Measurements from ENCODE around the gene WEE2. TPM values are rescaled to one million over a fixed set of nuclear protein-coding genes. Genes with fewer than 3 reads are reported as not detected.

WEE2 gene
- total and polyA plus RNA-seq, 8 donors = 0.02 to 0.19 (median 0.12) TPM; not detected in 5

DNA sequence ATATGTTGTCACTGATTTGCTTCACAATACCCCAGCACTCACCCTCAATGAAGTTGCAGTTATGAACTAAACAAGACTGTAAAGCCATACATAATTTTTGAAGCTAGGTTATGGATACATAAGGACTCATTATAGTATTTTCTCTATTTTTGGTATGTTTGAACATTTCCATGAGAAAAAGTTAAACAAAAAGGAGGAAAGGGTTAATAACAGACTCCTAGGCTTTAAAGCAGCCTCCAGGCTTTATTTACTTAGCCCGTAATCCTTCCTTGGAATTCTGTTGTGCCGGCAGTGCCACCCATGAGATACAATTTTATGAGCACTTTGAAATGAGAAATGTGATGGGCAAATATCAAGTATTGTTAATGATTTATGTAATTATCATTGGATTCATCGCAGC is 4.0 kb upstream of the WEE2 start:
- Histone ChIP-seq H3K4me1 (peaks cover 7 to 10% (median 7%) of the 10 kb centered on the region in 3 donors), H3K4me3 (no peak overlapping the region), H3K9me3 (no peaks in the 10 kb centered on the region), H3K36me3 (no peaks in the 10 kb centered on the region), H3K27ac (no peak overlapping the region), H3K27me3 (no peaks in the 10 kb centered on the region)
- WGBS, 2 donors = 26 to 28% methylated on average over 3 of the region's 3 CpGs
- FAIRE-seq = no peak
- TF ChIP-seq, protein P1, sequence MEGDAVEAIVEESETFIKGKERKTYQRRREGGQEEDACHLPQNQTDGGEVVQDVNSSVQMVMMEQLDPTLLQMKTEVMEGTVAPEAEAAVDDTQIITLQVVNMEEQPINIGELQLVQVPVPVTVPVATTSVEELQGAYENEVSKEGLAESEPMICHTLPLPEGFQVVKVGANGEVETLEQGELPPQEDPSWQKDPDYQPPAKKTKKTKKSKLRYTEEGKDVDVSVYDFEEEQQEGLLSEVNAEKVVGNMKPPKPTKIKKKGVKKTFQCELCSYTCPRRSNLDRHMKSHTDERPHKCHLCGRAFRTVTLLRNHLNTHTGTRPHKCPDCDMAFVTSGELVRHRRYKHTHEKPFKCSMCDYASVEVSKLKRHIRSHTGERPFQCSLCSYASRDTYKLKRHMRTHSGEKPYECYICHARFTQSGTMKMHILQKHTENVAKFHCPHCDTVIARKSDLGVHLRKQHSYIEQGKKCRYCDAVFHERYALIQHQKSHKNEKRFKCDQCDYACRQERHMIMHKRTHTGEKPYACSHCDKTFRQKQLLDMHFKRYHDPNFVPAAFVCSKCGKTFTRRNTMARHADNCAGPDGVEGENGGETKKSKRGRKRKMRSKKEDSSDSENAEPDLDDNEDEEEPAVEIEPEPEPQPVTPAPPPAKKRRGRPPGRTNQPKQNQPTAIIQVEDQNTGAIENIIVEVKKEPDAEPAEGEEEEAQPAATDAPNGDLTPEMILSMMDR (IDR thresholded peaks at IDR 0.05) = no peak
- no peak for DNase-seq
- ATAC-seq = no peak
- intact Hi-C loops (cut with DNase I) = no loop called here

DNA sequence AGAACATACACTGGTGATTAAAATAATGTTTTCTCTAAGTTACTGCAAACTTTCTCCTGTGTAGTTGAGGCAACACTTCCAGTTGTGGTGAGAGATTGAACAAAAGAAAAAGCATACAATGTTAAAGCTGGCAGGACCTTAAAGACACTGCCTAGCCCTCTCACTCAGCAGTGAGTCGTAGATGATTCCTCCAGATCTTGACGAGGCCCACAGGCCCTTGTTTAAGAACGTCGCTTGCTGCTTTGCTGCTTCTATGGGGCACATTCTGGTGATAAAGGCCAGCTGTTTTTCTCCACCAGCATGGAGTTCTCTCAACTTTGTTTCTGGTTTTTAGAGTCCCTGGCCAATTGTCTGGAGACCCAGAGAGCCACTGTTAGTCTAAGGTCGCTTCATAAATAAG is 3.4 kb upstream of the WEE2 start:
- H3K36me3 ChIP-seq = no peaks in the 10 kb centered on the region
- DNase-seq (no peak), ATAC-seq (no peak), FAIRE-seq (no peak)
- no peak overlapping the region for H3K4me3 ChIP-seq
- H3K27me3 ChIP-seq = no peaks in the 10 kb centered on the region
- no peaks in the 10 kb centered on the region for H3K9me3 ChIP-seq
- intact Hi-C loops (cut with DNase I) = no loop called here
- TF ChIP-seq, protein P1 (IDR thresholded peaks at IDR 0.05) = no peak
- H3K4me1 ChIP-seq = peaks cover 7 to 10% (median 7%) of the 10 kb centered on the region in 3 donors
- 90 to 95% methylated on average over 5 of the region's 5 CpGs for WGBS, 2 donors
- H3K27ac ChIP-seq = no peak overlapping the region

DNA sequence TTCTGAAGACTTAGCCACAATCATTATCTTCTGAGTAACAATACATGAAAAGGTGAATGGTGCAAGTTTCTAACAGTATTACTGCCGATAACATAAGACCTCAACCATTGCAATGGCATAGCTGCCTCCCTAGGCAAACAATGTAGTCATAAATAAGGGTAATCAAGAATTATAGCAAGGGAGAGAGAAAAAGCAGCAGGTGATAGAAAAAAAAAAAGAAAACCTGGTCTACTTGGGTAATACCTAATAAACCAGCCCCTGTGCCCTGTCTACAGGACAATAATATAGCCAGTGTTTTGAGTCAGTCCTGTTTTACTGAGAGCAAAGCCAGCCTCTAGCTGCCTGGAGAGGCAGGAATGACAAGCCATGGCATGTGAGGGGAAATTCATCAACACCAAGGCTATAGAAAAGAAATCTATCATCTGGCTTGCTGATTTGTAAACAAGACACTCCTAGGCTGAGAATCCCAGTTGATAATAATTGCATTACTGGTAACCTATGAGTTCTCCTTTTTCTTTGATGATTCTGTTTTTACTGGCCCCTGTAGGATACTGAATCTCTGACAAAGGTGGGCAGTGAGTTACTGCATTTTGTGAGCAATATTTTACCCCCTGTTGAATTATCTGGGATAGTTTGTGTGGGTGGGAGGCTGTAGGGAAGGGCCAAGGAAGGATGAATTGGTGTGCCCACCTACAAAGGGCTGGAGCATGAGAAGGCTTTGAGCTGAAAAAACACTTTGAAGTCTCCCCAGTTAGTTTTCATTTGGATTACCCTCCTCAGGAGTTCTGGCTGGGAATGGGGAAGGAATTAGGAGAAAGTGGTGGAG is 1.7 kb upstream of the WEE2 start:
- FAIRE-seq (no peak), ATAC-seq (no peak), DNase-seq (no peak)
- H3K27me3 ChIP-seq = no peaks in the 10 kb centered on the region
- H3K27ac ChIP-seq = no peak overlapping the region
- 78 to 81% methylated on average over 1 of the region's 1 CpG for WGBS, 2 donors
- H3K9me3 ChIP-seq = no peaks in the 10 kb centered on the region
- peaks cover 7 to 10% (median 7%) of the 10 kb centered on the region in 3 donors for H3K4me1 ChIP-seq
- H3K36me3 ChIP-seq = no peaks in the 10 kb centered on the region
- no peak overlapping the region for H3K4me3 ChIP-seq
- TF ChIP-seq, protein P1 (IDR thresholded peaks at IDR 0.05) = no peak
- intact Hi-C loops (cut with DNase I) = no loop called here

DNA sequence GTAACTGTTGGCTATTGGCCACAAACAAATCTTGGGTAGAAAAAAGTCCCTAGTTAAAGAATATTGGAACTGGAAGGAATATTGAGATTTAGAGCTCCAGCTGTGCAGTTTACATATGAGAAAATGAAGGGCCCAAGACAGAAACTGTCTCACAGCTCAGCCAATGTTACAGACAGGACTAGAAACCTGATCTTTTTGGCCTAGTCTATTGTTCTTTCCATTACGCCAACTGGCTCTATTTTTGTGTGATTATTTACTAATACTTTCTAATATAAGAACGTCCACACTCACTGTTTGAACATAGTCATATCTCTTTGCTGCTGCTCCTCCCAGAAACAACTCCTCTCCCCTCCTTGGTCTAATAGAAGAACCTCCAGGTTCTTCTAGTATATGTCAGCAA is 1.2 kb downstream of the WEE2 start:
- H3K9me3 ChIP-seq = no peaks in the 10 kb centered on the region
- H3K4me3 ChIP-seq = no peak overlapping the region
- FAIRE-seq (no peak), DNase-seq (no peak), ATAC-seq (no peak)
- H3K4me1 ChIP-seq = no peaks in the 10 kb centered on the region
- WGBS, 2 donors = 63 to 65% methylated on average over 2 of the region's 2 CpGs
- H3K27me3 ChIP-seq = no peaks in the 10 kb centered on the region
- intact Hi-C loops (cut with DNase I) = no loop called here
- no peak overlapping the region for H3K27ac ChIP-seq
- TF ChIP-seq, protein P1 (IDR thresholded peaks at IDR 0.05) = no peak
- no peaks in the 10 kb centered on the region for H3K36me3 ChIP-seq

DNA sequence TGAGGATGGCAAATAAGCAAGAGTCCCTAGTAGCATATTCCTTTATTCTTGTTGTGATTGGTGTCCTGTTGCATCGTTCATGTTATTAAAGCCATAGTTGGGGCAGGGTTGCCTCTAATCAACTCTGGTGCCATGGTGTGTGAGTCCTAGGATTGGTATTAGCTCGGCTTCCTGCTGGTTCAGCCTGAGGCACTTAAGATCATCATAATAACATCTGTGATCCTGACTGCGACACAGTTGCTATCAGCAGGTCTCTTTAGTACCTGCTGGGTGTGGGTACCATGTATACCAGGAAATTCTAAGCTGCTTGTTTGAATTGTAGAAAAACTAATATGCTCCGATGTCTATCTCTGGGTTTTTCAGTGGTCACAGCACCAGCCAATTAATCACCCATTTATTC is 1.6 kb downstream of the WEE2 start:
- Histone ChIP-seq H3K27me3 (no peaks in the 10 kb centered on the region), H3K4me1 (no peaks in the 10 kb centered on the region), H3K9me3 (no peaks in the 10 kb centered on the region), H3K4me3 (no peak overlapping the region), H3K36me3 (no peaks in the 10 kb centered on the region), H3K27ac (no peak overlapping the region)
- TF ChIP-seq, protein P1 (IDR thresholded peaks at IDR 0.05) = no peak
- intact Hi-C loops (cut with DNase I) = no loop called here
- FAIRE-seq = no peak
- no peak for ATAC-seq
- no peak for DNase-seq
- WGBS, 2 donors = 85 to 92% methylated on average over 4 of the region's 4 CpGs

All from pancreas (tissue), 10 donors.